Endothelial cell of umbilical vein (primary cell): Measurements from ENCODE around the gene SSTR5. TPM values are rescaled to one million over a fixed set of nuclear protein-coding genes. Genes with fewer than 3 reads are reported as not detected.
"Not testable (repeated sequence)": the region's sequence is repeated elsewhere in the genome, so short reads cannot be mapped to it uniquely, and the experiment has no call there.

Source experiments
- BruUV-seq: library from RNA; stranded (reverse); fragments of 400-500 nt; replicated peaks from 2 replicates; lab custom pipeline; 2021; lab: Mats Ljungman, UMichigan
- CTCF ChIA-PET: fragments of 300-600, 350-600 bp; sonication (Branson Sonifier 250); formaldehyde crosslinking; loops from one replicate; lab custom pipeline; 2021; ENCODE audit warnings: antibody characterized with exemption, inconsistent platforms; lab: Charles Lee
- POLR2A ChIA-PET: fragments of 300-600, 350-600 bp; sonication (Branson Sonifier 250); formaldehyde crosslinking; loops from one replicate; lab custom pipeline; 2021; ENCODE audit warnings: antibody characterized with exemption, inconsistent platforms; lab: Charles Lee
- DNase-seq: peaks from one replicate; pipeline ENCODE4 v3.0.0-alpha.2; 2011; ENCODE audit warnings: low read depth, low spot score
- FAIRE-seq: peaks from 2 replicates; lab custom pipeline; 2011; peaks lifted over from hg19 to GRCh38; lab: Jason Lieb, UNC
- H2AFZ ChIP-seq: 2 replicates; pipeline ENCODE4 v1.6.0; 2012; ENCODE audit warnings: low read depth, low read length, control low read depth, inconsistent platforms
- H3K27ac ChIP-seq: 2 replicates; pipeline ENCODE4 v1.5.1; 2011; ENCODE audit warnings: low read depth, mild to moderate bottlenecking, control low read depth, low read length, moderate library complexity; ENCODE audit not compliant: insufficient read depth
- H3K27me3 ChIP-seq, 2 experiments: 2 replicates each; pipeline versions ENCODE4 v1.6.0 to v1.6.1; 2011; ENCODE audit warnings: low read length in 2 of 2, mixed read lengths in 1 of 2; ENCODE audit not compliant: control insufficient read depth in 2 of 2, insufficient read depth in 2 of 2
- H3K36me3 ChIP-seq, 2 experiments: 2 replicates in 1 of 2; 3 replicates in 1 of 2; pipeline ENCODE4 v1.5.1; 2011; ENCODE audit warnings: low read length in 2 of 2, mild to moderate bottlenecking in 1 of 2, moderate library complexity in 1 of 2; ENCODE audit not compliant: control insufficient read depth in 2 of 2, insufficient read depth in 2 of 2; ENCODE audit errors: extremely low read depth in 1 of 2
- H3K4me1 ChIP-seq: 3 replicates; pipeline ENCODE4 v1.5.1; 2011; ENCODE audit warnings: mild to moderate bottlenecking, low read length; ENCODE audit not compliant: control insufficient read depth, insufficient read depth; ENCODE audit errors: extremely low read depth
- H3K4me2 ChIP-seq: 2 replicates; pipeline ENCODE4 v1.6.1; 2011; ENCODE audit warnings: low read length, control low read depth, mixed read lengths; ENCODE audit not compliant: insufficient read depth
- H3K4me3 ChIP-seq, 3 experiments: fragments of 200-600 bp in 1 of 3; sonication (generic), shearing (Covaris generic) in 1 of 3; replicated peaks in 1 of 3; 2 replicates each; pipeline ENCODE4 v1.5.1; 2011 to 2016; ENCODE audit warnings: control low read depth in 3 of 3, low read length in 3 of 3, mild to moderate bottlenecking in 2 of 3, inconsistent platforms in 1 of 3, low read depth in 1 of 3, moderate library complexity in 1 of 3; ENCODE audit not compliant: insufficient read depth in 1 of 3
- H3K79me2 ChIP-seq: 2 replicates; pipeline ENCODE4 v1.6.0; 2012; ENCODE audit warnings: low read length, inconsistent platforms; ENCODE audit not compliant: control insufficient read depth, insufficient read depth
- H3K9ac ChIP-seq: replicated peaks from 2 replicates; pipeline ENCODE3; 2011; ENCODE audit warnings: low read length, control low read depth; ENCODE audit not compliant: insufficient read depth; ENCODE audit errors: extremely low read depth
- H3K9me1 ChIP-seq: replicated peaks from 3 replicates; pipeline ENCODE4 v1.6.0; 2011; ENCODE audit warnings: mild to moderate bottlenecking, low read length; ENCODE audit not compliant: control insufficient read depth, insufficient read depth; ENCODE audit errors: extremely low read depth
- H3K9me3 ChIP-seq: replicated peaks from 2 replicates; pipeline ENCODE4 v1.5.1; 2012; ENCODE audit warnings: low read length, inconsistent platforms; ENCODE audit not compliant: control insufficient read depth, insufficient read depth
- H4K20me1 ChIP-seq: replicated peaks from 2 replicates; pipeline ENCODE3; 2011; ENCODE audit warnings: mild to moderate bottlenecking, low read length; ENCODE audit not compliant: control insufficient read depth, insufficient read depth; ENCODE audit errors: extremely low read depth
- EZH2 ChIP-seq: IDR thresholded peaks from 2 replicates; pipeline ENCODE4 v1.6.1; 2012; ENCODE audit warnings: borderline replicate concordance, low read depth, mild to moderate bottlenecking, moderate library complexity, low read length, inconsistent platforms; ENCODE audit not compliant: severe bottlenecking
- FOS ChIP-seq: IDR thresholded peaks from 2 replicates; pipeline ENCODE4 v1.6.1; 2011; ENCODE audit warnings: mild to moderate bottlenecking, low read length, moderate library complexity, borderline replicate concordance; ENCODE audit not compliant: insufficient read depth
- GATA2 ChIP-seq: IDR thresholded peaks from 2 replicates; pipeline ENCODE4 v1.7.0; 2011; ENCODE audit warnings: low read depth, mild to moderate bottlenecking, moderate library complexity, mixed read lengths, low read length; ENCODE audit not compliant: insufficient read length, insufficient read depth
- JUN ChIP-seq: IDR thresholded peaks from 2 replicates; pipeline ENCODE4 v1.6.1; 2011; ENCODE audit warnings: borderline replicate concordance, low read depth; ENCODE audit not compliant: insufficient read length, insufficient read depth
- MYC ChIP-seq: IDR thresholded peaks from one replicate; pipeline ENCODE4 v1.6.1; 2011; ENCODE audit warnings: mild to moderate bottlenecking, low read depth, low read length
- POLR2A ChIP-seq: IDR thresholded peaks from 2 replicates; pipeline ENCODE4 v1.6.1; 2012; ENCODE audit warnings: low read depth, mild to moderate bottlenecking, control low read depth, low read length
- POLR2AphosphoS5 ChIP-seq: IDR thresholded peaks from 2 replicates; pipeline ENCODE4 v1.6.1; 2012; ENCODE audit warnings: low read depth, mild to moderate bottlenecking, control low read depth, low read length, moderate library complexity; ENCODE audit not compliant: insufficient read depth
- dilution Hi-C: fragments of 300-500 bp; cut with MboI; formaldehyde crosslinking; loops from one replicate; pipeline ENCODE4 v1.15.0; 2019; ENCODE audit warnings: low sequenced_read_pairs; ENCODE audit not compliant: extremely low pct_ligation_motif_present
- intact Hi-C: fragments of 100-400 bp; cut with micrococcal nuclease; formaldehyde crosslinking; loops from one replicate; pipeline ENCODE4 v1.10.0; 2022
- polyA plus RNA-seq, 4 experiments: library from polyadenylated mRNA; depleted of rRNA in 3 of 4; stranded (reverse) in 3 of 4; unstranded in 1 of 4; fragments of >200 nt; gene quantifications; 2 replicates each; pipeline versions ENCODE4 v1.2.1 to v1.2.3, GENCODE V29; 2011 to 2012; ENCODE audit warnings: missing spikeins in 1 of 4
- total RNA-seq: library from RNA; stranded (reverse); gene quantifications from 2 replicates; pipeline ENCODE4 v1.2.3, GENCODE V29; 2021
- TF ChIP-seq, protein P1 (sequence below), 2 donors: IDR thresholded peaks; 1 replicate in 1 of 2; 2 replicates in 1 of 2; pipeline ENCODE4 v1.5.1; 2011; ENCODE audit warnings: low read length in 2 of 2, mild to moderate bottlenecking in 2 of 2, moderate library complexity in 2 of 2, control low read depth in 1 of 2, inconsistent platforms in 1 of 2, low read depth in 1 of 2; ENCODE audit not compliant: insufficient read depth in 1 of 2; ENCODE audit errors: extremely low read depth in 1 of 2
- TF ChIP-seq, protein P2 (sequence below): IDR thresholded peaks from 2 replicates; pipeline ENCODE4 v1.6.1; 2011; ENCODE audit not compliant: insufficient read depth, insufficient read length

The SSTR5 gene
- total and polyA plus RNA-seq, 2 donors (not counting 3 experiments of a cell fraction or from before 2014, with no cell fraction given): 0.24 to 0.52 TPM

DNA sequence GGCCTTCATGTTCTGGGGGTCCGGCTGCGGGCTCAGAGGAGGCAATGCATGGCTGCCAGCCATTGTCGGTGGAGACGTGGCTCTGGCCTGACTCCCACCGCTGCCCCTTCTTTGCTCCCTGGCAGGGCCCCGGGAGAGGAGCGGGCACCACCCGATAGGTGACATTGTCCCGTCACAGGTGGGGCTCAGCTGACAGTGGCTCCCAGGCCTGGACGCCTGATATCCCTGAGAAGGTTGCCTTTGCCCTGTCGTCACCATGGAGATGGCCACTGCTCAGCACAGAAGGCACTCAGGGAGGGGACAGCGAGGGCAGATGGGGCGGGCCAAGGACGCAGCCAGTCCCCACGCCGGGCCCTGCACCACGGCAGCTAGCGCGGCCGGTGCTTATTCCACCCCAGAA is 48.4 kb upstream of the SSTR5 start:
- dilution Hi-C loops (no loop called here), intact Hi-C loops (no loop called here)
- H2AFZ ChIP-seq: no peak overlapping the region
- DNase-seq (no peak), FAIRE-seq (no peak)
- peaks cover 0 to 4% of the 10 kb centered on the region in 2 experiments for H3K27me3 ChIP-seq
- H3K4me2 ChIP-seq: no peak overlapping the region
- BruUV-seq: no TSS peak
- no peak overlapping the region for H3K9ac ChIP-seq
- H3K36me3 ChIP-seq: no peaks in the 10 kb centered on the region
- H4K20me1 ChIP-seq: no peaks in the 10 kb centered on the region
- POLR2A ChIA-PET: no interaction called here
- no peaks in the 10 kb centered on the region for H3K9me1 ChIP-seq
- TF ChIP-seq POLR2AphosphoS5 (no peak), MYC (no peak), JUN (no peak), GATA2 (no peak), POLR2A (no peak), FOS (no peak), EZH2 (no peak)
- TF ChIP-seq, protein P1, sequence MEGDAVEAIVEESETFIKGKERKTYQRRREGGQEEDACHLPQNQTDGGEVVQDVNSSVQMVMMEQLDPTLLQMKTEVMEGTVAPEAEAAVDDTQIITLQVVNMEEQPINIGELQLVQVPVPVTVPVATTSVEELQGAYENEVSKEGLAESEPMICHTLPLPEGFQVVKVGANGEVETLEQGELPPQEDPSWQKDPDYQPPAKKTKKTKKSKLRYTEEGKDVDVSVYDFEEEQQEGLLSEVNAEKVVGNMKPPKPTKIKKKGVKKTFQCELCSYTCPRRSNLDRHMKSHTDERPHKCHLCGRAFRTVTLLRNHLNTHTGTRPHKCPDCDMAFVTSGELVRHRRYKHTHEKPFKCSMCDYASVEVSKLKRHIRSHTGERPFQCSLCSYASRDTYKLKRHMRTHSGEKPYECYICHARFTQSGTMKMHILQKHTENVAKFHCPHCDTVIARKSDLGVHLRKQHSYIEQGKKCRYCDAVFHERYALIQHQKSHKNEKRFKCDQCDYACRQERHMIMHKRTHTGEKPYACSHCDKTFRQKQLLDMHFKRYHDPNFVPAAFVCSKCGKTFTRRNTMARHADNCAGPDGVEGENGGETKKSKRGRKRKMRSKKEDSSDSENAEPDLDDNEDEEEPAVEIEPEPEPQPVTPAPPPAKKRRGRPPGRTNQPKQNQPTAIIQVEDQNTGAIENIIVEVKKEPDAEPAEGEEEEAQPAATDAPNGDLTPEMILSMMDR (IDR thresholded peaks at IDR 0.05; ENCODE audit: extremely low read depth in 1 of 2, insufficient read depth in 1 of 2, low read depth in 1 of 2, low read length in 2 of 2): no peak
- TF ChIP-seq, protein P2, sequence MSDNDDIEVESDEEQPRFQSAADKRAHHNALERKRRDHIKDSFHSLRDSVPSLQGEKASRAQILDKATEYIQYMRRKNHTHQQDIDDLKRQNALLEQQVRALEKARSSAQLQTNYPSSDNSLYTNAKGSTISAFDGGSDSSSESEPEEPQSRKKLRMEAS: no peak
- CTCF ChIA-PET: no interaction called here
- H3K4me1 ChIP-seq: no peaks in the 10 kb centered on the region
- H3K79me2 ChIP-seq: no peaks in the 10 kb centered on the region
- no peak overlapping the region for H3K27ac ChIP-seq
- H3K9me3 ChIP-seq: no peaks in the 10 kb centered on the region
- H3K4me3 ChIP-seq: no peak overlapping the region

DNA sequence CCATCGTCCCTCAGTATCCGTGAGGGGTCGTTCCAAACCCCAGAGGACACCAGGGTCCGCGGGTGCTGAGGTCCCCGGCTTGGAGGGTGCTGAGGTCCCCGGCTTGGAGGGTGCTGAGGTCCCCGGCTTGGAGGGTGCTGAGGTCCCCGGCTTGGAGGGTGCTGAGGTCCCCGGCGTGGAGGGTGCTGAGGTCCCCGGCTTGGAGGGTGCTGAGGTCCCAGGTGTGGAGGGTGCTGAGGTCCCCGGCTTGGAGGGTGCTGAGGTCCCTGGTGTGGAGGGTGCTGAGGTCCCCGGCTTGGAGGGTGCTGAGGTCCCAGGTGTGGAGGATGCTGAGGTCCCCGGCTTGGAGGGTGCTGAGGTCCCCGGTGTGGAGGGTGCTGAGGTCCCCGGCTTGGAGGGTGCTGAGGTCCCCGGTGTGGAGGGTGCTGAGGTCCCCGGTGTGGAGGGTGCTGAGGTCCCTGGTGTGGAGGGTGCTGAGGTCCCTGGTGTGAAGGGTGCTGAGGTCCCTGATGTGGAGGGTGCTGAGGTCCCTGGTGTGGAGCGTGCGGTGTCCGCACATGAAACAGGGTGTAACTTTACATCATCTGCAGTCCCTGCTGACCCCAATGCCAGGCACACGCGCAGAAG is 47.3 kb upstream of the SSTR5 start:
- H3K4me3 ChIP-seq, dilution Hi-C loops, H3K27me3 ChIP-seq, H3K4me1 ChIP-seq, intact Hi-C loops, H3K9me3 ChIP-seq, H3K4me2 ChIP-seq, H4K20me1 ChIP-seq, H2AFZ ChIP-seq, H3K36me3 ChIP-seq, CTCF ChIA-PET, H3K9ac ChIP-seq, H3K79me2 ChIP-seq, H3K27ac ChIP-seq, BruUV-seq, H3K9me1 ChIP-seq, POLR2A ChIA-PET: not testable (repeated sequence)
- peak; percentile 89 for FAIRE-seq
- peak; percentile 46 for DNase-seq
